ENCODE results near the gene P2RY2. TPM values are rescaled to one million over a fixed set of nuclear protein-coding genes. Genes with fewer than 3 reads are reported as not detected.
"Not testable (repeated sequence)": the region's sequence is repeated elsewhere in the genome, so short reads cannot be mapped to it uniquely, and the experiment has no call there.

P2RY2 gene
- total and polyA plus RNA-seq, 2 donors (not counting 1 experiment from before 2014, with no cell fraction given) = 0.12 to 0.37 TPM

DNA sequence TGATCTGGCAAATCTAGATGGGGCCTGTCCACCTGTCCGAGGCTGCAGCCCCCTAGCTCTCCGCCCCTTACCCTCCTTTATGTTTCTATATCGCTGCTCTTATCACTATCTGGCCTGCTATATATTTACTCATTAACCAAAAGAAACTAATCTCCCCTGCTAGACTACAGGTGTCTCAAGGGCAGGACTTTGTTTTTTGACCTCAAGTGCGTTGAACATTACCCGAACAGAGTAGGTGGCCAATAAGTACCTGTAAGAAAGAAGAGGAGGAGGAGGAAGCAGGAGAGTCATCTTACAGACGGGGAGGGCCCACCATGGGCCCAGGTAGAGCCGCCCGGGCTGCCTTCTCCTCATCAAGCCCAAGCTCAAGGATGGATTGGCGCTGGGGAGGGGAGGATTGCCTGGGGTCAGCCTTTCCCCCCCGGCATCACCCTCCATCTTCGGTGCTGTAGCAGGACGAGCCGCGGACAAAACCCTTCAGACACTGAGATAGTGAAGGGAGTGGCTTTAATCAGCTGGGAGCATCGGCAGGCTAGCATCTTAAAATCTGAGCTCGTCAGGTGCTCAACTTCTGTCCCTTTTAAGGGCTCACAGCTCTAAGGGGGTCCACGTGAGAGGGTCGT lies 52.9 kb downstream of the P2RY2 start:
- Histone ChIP-seq H3K79me2 (ENCODE audit: control insufficient read depth, insufficient read depth, low read length) (no peaks in the 10 kb centered on the region), H3K36me3 (replicated peaks in 1 of 2; ENCODE audit: control extremely low read depth in 1 of 2, control insufficient read depth in 1 of 2, extremely low read depth in 1 of 2, insufficient read depth in 2 of 2, low read length in 1 of 2) (no peaks in the 10 kb centered on the region), H3K4me2 (replicated peaks; ENCODE audit: low read depth, low read length, poor library complexity, severe bottlenecking) (no peak overlapping the region), H3K9me3 (ENCODE audit: control extremely low read depth in 1 of 3, control insufficient read depth in 2 of 3, insufficient read depth in 1 of 3, low read length in 2 of 3) (no peaks in the 10 kb centered on the region), H2AFZ (ENCODE audit: insufficient read depth, low read depth, low read length, poor library complexity, severe bottlenecking) (no peak overlapping the region), H3K27ac (ENCODE audit: low read length in 2 of 2) (no peak overlapping the region), H3K27me3 (replicated peaks in 1 of 4; ENCODE audit: control extremely low read depth in 1 of 4, control insufficient read depth in 3 of 4, insufficient read depth in 4 of 4, low read length in 3 of 4) (peaks cover 0 to 10% (median 1%) of the 10 kb centered on the region in 4 experiments), H3K4me1 (ENCODE audit: control insufficient read depth in 2 of 2, insufficient read depth in 2 of 2, low read length in 2 of 2) (peaks cover 0 to 11% of the 10 kb centered on the region in 2 donors), H3K9ac (ENCODE audit: low read length) (no peak overlapping the region), H4K20me1 (ENCODE audit: control insufficient read depth, insufficient read depth, low read length, poor library complexity, severe bottlenecking) (no peaks in the 10 kb centered on the region), H3K4me3 (ENCODE audit: control extremely low read depth in 1 of 5, extremely low read depth in 1 of 5, insufficient read depth in 1 of 5, low read depth in 2 of 5, low read length in 4 of 5) (no peak overlapping the region)
- no peaks in the 10 kb centered on the region for H3K9me3 Mint-ChIP-seq (ENCODE audit: insufficient read depth)
- ChIA-PET POLR2A (no interaction called here), CTCF (no interaction called here)
- H3K27me3 Mint-ChIP-seq = peaks cover 6% of the 10 kb centered on the region
- no peak overlapping the region for H3K4me3 Mint-ChIP-seq
- DNase-seq (no peak), ATAC-seq (ENCODE audit: low read depth) (no peak)
- 85% methylated on average over 10 of the region's 18 CpGs for WGBS (ENCODE audit: insufficient coverage)
- no peak overlapping the region for H3K27ac Mint-ChIP-seq
- TF ChIP-seq EZH2 (IDR thresholded peaks at IDR 0.05; ENCODE audit: borderline replicate concordance, insufficient read depth, low read depth, low read length, poor library complexity, severe bottlenecking) (no peak), CTCF (IDR thresholded peaks at IDR 0.05) (no peak)
- intact Hi-C loops (cut with micrococcal nuclease) = no loop called here
- peaks cover 16% of the 10 kb centered on the region for H3K4me1 Mint-ChIP-seq

DNA sequence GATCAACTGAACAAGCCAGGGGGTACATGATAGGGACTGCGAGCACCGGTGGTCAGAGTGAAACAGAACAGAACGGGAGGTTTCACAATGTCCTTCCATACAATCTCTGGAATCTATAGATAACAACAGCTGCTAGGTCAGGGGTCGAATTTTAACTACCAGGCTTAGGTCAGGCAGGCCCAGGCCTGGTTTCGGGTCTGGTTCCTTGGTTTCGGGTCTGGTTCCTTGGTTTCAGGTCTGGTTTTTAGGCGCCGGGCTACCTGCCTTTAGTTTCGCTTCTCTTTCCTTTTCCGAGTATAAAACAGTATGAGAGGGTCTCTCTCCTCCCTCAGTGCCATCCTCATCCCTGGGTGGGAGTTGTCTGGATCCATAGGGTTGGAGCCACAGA lies 53.4 kb downstream of the P2RY2 start:
- H3K4me3 Mint-ChIP-seq; ATAC-seq (ENCODE audit: low read depth); H3K27ac Mint-ChIP-seq; H3K27ac ChIP-seq (ENCODE audit: low read length in 2 of 2); H3K4me3 ChIP-seq (ENCODE audit: control extremely low read depth in 1 of 5, extremely low read depth in 1 of 5, insufficient read depth in 1 of 5, low read depth in 2 of 5, low read length in 4 of 5); H3K36me3 ChIP-seq (replicated peaks in 1 of 2; ENCODE audit: control extremely low read depth in 1 of 2, control insufficient read depth in 1 of 2, extremely low read depth in 1 of 2, insufficient read depth in 2 of 2, low read length in 1 of 2); CTCF ChIA-PET; H2AFZ ChIP-seq (ENCODE audit: insufficient read depth, low read depth, low read length, poor library complexity, severe bottlenecking); H3K27me3 Mint-ChIP-seq; H3K9me3 ChIP-seq (ENCODE audit: control extremely low read depth in 1 of 3, control insufficient read depth in 2 of 3, insufficient read depth in 1 of 3, low read length in 2 of 3); H3K9ac ChIP-seq (ENCODE audit: low read length); H3K27me3 ChIP-seq (replicated peaks in 1 of 4; ENCODE audit: control extremely low read depth in 1 of 4, control insufficient read depth in 3 of 4, insufficient read depth in 4 of 4, low read length in 3 of 4); H3K9me3 Mint-ChIP-seq (ENCODE audit: insufficient read depth); intact Hi-C loops (cut with micrococcal nuclease); H4K20me1 ChIP-seq (ENCODE audit: control insufficient read depth, insufficient read depth, low read length, poor library complexity, severe bottlenecking); H3K4me2 ChIP-seq (replicated peaks; ENCODE audit: low read depth, low read length, poor library complexity, severe bottlenecking); DNase-seq; H3K79me2 ChIP-seq (ENCODE audit: control insufficient read depth, insufficient read depth, low read length): not testable (repeated sequence)
- POLR2A ChIA-PET = interaction anchor here (0.6 kb wide), 1 partner anchor 25 kb away, joined by 3 read pairs; no protein-coding TSS in a partner anchor
- WGBS (ENCODE audit: insufficient coverage) = 86% methylated on average over 6 of the region's 10 CpGs
- peaks cover 0 to 11% of the 10 kb centered on the region in 2 donors for H3K4me1 ChIP-seq (ENCODE audit: control insufficient read depth in 2 of 2, insufficient read depth in 2 of 2, low read length in 2 of 2)
- H3K4me1 Mint-ChIP-seq = peaks cover 16% of the 10 kb centered on the region

All from B cell (primary cell).